ENCODE measurements around the gene CYP27A1.
"Not testable (repeated sequence)": the region's sequence is repeated elsewhere in the genome, so short reads cannot be mapped to it uniquely, and the experiment has no call there.

The CYP27A1 gene

GRCh38 chr2:218756599-218757377 is 25.2 kb upstream of the CYP27A1 start:
- Histone ChIP-seq H3K4me1 (ENCODE audit: control insufficient read depth, low read depth, low read length) (no peaks in the 10 kb centered on the region), H3K36me3 (ENCODE audit: control insufficient read depth, insufficient read depth, low read length) (peaks cover 23% of the 10 kb centered on the region), H4K8ac (ENCODE audit: low read depth, low read length) (no peak overlapping the region), H2AK5ac (ENCODE audit: low read length) (no peak overlapping the region), H3K79me2 (ENCODE audit: control insufficient read depth, insufficient read depth, low read length) (no peaks in the 10 kb centered on the region), H3K9ac (ENCODE audit: low read length) (no peak overlapping the region), H3K79me1 (ENCODE audit: low read length) (no peaks in the 10 kb centered on the region), H3K4me2 (ENCODE audit: low read length) (no peak overlapping the region), H3K4me3 (ENCODE audit: low read length) (no peak overlapping the region), H3K18ac (ENCODE audit: low read length) (no peak overlapping the region), H2BK5ac (ENCODE audit: low read length) (no peak overlapping the region), H2BK15ac (replicated peaks; ENCODE audit: low read depth) (no peak overlapping the region), H4K5ac (ENCODE audit: low read length) (no peak overlapping the region), H2BK120ac (ENCODE audit: low read depth, low read length) (no peak overlapping the region), H3K23ac (ENCODE audit: low read length) (no peak overlapping the region), H3K56ac (ENCODE audit: low read length) (no peak overlapping the region), H3K4ac (ENCODE audit: low read depth, low read length) (no peak overlapping the region), H3K27ac (ENCODE audit: low read depth, low read length) (no peak overlapping the region), H3K27me3 (ENCODE audit: insufficient read depth, low read length, poor library complexity) (no peaks in the 10 kb centered on the region)
- DNase-seq = peak; percentile 40
- no CpG with 5 or more reads among the region's 6 CpGs for WGBS (ENCODE audit: extremely low coverage, insufficient coverage, low lambda C conversion rate)

- DNase-seq = no peak
- no peak overlapping the region for H2BK120ac ChIP-seq (ENCODE audit: low read depth, low read length)
- no peak overlapping the region for H3K18ac ChIP-seq (ENCODE audit: low read length)
- no peak overlapping the region for H2BK15ac ChIP-seq (replicated peaks; ENCODE audit: low read depth)
- H3K4me1 ChIP-seq (ENCODE audit: control insufficient read depth, low read depth, low read length) = no peaks in the 10 kb centered on the region
- no peak overlapping the region for H2AK5ac ChIP-seq (ENCODE audit: low read length)
- H2BK5ac ChIP-seq (ENCODE audit: low read length) = no peak overlapping the region
- H4K5ac ChIP-seq (ENCODE audit: low read length) = no peak overlapping the region
- no peak overlapping the region for H3K23ac ChIP-seq (ENCODE audit: low read length)
- no peaks in the 10 kb centered on the region for H3K27me3 ChIP-seq (ENCODE audit: insufficient read depth, low read length, poor library complexity)
- H3K4me3 ChIP-seq (ENCODE audit: low read length) = no peak overlapping the region
- H3K36me3 ChIP-seq (ENCODE audit: control insufficient read depth, insufficient read depth, low read length) = no peaks in the 10 kb centered on the region
- no peak overlapping the region for H3K27ac ChIP-seq (ENCODE audit: low read depth, low read length)
- no peak overlapping the region for H3K56ac ChIP-seq (ENCODE audit: low read length)
- no CpG with 5 or more reads among the region's 2 CpGs for WGBS (ENCODE audit: extremely low coverage, insufficient coverage, low lambda C conversion rate)
- H3K79me2 ChIP-seq (ENCODE audit: control insufficient read depth, insufficient read depth, low read length) = no peaks in the 10 kb centered on the region
- no peak overlapping the region for H3K4me2 ChIP-seq (ENCODE audit: low read length)
- H3K4ac ChIP-seq (ENCODE audit: low read depth, low read length) = no peak overlapping the region
- H3K79me1 ChIP-seq (ENCODE audit: low read length) = no peaks in the 10 kb centered on the region
- H4K8ac ChIP-seq (ENCODE audit: low read depth, low read length) = no peak overlapping the region
- H3K9ac ChIP-seq (ENCODE audit: low read length) = no peak overlapping the region
Observed at GRCh38 chr2:218761795-218762194, 20.2 kb upstream of the CYP27A1 start.

- not testable (repeated sequence) for H2BK5ac ChIP-seq (ENCODE audit: low read length); H3K4ac ChIP-seq (ENCODE audit: low read depth, low read length); H2AK5ac ChIP-seq (ENCODE audit: low read length); H3K56ac ChIP-seq (ENCODE audit: low read length); H3K27me3 ChIP-seq (ENCODE audit: insufficient read depth, low read length, poor library complexity); H2BK15ac ChIP-seq (replicated peaks; ENCODE audit: low read depth); H3K4me1 ChIP-seq (ENCODE audit: control insufficient read depth, low read depth, low read length); H2BK120ac ChIP-seq (ENCODE audit: low read depth, low read length); H4K5ac ChIP-seq (ENCODE audit: low read length); H3K23ac ChIP-seq (ENCODE audit: low read length); H3K9ac ChIP-seq (ENCODE audit: low read length); H4K8ac ChIP-seq (ENCODE audit: low read depth, low read length); H3K4me2 ChIP-seq (ENCODE audit: low read length); H3K36me3 ChIP-seq (ENCODE audit: control insufficient read depth, insufficient read depth, low read length); H3K4me3 ChIP-seq (ENCODE audit: low read length); DNase-seq; H3K27ac ChIP-seq (ENCODE audit: low read depth, low read length); H3K18ac ChIP-seq (ENCODE audit: low read length); H3K79me1 ChIP-seq (ENCODE audit: low read length); H3K79me2 ChIP-seq (ENCODE audit: control insufficient read depth, insufficient read depth, low read length)
- WGBS (ENCODE audit: extremely low coverage, insufficient coverage, low lambda C conversion rate) = no CpG with 5 or more reads among the region's 5 CpGs
Observed at GRCh38 chr2:218772759-218773158, 9.2 kb upstream of the CYP27A1 start.

DNA sequence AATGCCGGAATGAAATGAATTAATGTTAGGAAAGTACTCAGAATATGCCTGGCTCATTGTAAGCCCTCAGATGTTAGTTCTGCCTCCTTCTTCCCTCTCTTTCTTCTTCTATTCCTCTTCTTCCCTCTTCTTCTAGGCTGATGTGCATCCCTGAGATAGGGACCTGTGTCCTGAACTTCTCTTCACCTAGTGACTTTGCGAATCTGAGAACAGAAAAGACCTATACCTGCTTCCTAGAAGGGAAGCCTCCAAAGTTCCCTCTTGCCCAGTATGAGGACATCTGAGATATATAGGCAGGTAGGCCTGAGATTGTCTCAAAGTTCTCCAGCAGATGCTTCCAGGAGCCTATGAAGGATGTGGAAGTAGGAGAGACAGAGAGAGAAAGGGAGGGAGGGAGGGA is 8.1 kb upstream of the CYP27A1 start:
- H2BK15ac ChIP-seq (replicated peaks; ENCODE audit: low read depth) = no peak overlapping the region
- no peak overlapping the region for H2BK5ac ChIP-seq (ENCODE audit: low read length)
- no peaks in the 10 kb centered on the region for H3K79me1 ChIP-seq (ENCODE audit: low read length)
- no peak overlapping the region for H3K56ac ChIP-seq (ENCODE audit: low read length)
- H3K27ac ChIP-seq (ENCODE audit: low read depth, low read length) = no peak overlapping the region
- H3K18ac ChIP-seq (ENCODE audit: low read length) = no peak overlapping the region
- no peaks in the 10 kb centered on the region for H3K27me3 ChIP-seq (ENCODE audit: insufficient read depth, low read length, poor library complexity)
- H2BK120ac ChIP-seq (ENCODE audit: low read depth, low read length) = no peak overlapping the region
- no peak overlapping the region for H3K4me2 ChIP-seq (ENCODE audit: low read length)
- H2AK5ac ChIP-seq (ENCODE audit: low read length) = no peak overlapping the region
- no CpG with 5 or more reads among the region's 2 CpGs for WGBS (ENCODE audit: extremely low coverage, insufficient coverage, low lambda C conversion rate)
- H3K36me3 ChIP-seq (ENCODE audit: control insufficient read depth, insufficient read depth, low read length) = no peaks in the 10 kb centered on the region
- no peak overlapping the region for H4K5ac ChIP-seq (ENCODE audit: low read length)
- no peak overlapping the region for H3K9ac ChIP-seq (ENCODE audit: low read length)
- H3K4ac ChIP-seq (ENCODE audit: low read depth, low read length) = no peak overlapping the region
- no peaks in the 10 kb centered on the region for H3K79me2 ChIP-seq (ENCODE audit: control insufficient read depth, insufficient read depth, low read length)
- H4K8ac ChIP-seq (ENCODE audit: low read depth, low read length) = no peak overlapping the region
- DNase-seq = no peak
- no peak overlapping the region for H3K4me3 ChIP-seq (ENCODE audit: low read length)
- no peak overlapping the region for H3K23ac ChIP-seq (ENCODE audit: low read length)
- no peaks in the 10 kb centered on the region for H3K4me1 ChIP-seq (ENCODE audit: control insufficient read depth, low read depth, low read length)

GRCh38 chr2:218776488-218776887 is 5.5 kb upstream of the CYP27A1 start:
- Histone ChIP-seq H2BK15ac (replicated peaks; ENCODE audit: low read depth) (no peak overlapping the region), H4K8ac (ENCODE audit: low read depth, low read length) (no peak overlapping the region), H3K18ac (ENCODE audit: low read length) (no peak overlapping the region), H3K36me3 (ENCODE audit: control insufficient read depth, insufficient read depth, low read length) (no peaks in the 10 kb centered on the region), H3K79me2 (ENCODE audit: control insufficient read depth, insufficient read depth, low read length) (no peaks in the 10 kb centered on the region), H3K4me3 (ENCODE audit: low read length) (no peak overlapping the region), H4K5ac (ENCODE audit: low read length) (no peak overlapping the region), H3K56ac (ENCODE audit: low read length) (no peak overlapping the region), H3K9ac (ENCODE audit: low read length) (no peak overlapping the region), H3K27me3 (ENCODE audit: insufficient read depth, low read length, poor library complexity) (no peaks in the 10 kb centered on the region), H3K79me1 (ENCODE audit: low read length) (no peaks in the 10 kb centered on the region), H3K23ac (ENCODE audit: low read length) (no peak overlapping the region), H2BK5ac (ENCODE audit: low read length) (no peak overlapping the region), H3K27ac (ENCODE audit: low read depth, low read length) (no peak overlapping the region), H3K4me2 (ENCODE audit: low read length) (no peak overlapping the region), H2BK120ac (ENCODE audit: low read depth, low read length) (no peak overlapping the region), H3K4me1 (ENCODE audit: control insufficient read depth, low read depth, low read length) (no peaks in the 10 kb centered on the region), H3K4ac (ENCODE audit: low read depth, low read length) (no peak overlapping the region), H2AK5ac (ENCODE audit: low read length) (no peak overlapping the region)
- WGBS (ENCODE audit: extremely low coverage, insufficient coverage, low lambda C conversion rate) = no CpG with 5 or more reads among the region's 1 CpG
- DNase-seq = no peak

All from mesendoderm (in vitro differentiated cells).